HG02885 (cell line): ENCODE results near the gene METTL27.
A peak's percentile ranks its signal among the peaks of the same experiment; 100 is the strongest.
"Not testable (repeated sequence)": the region's sequence is repeated elsewhere in the genome, so short reads cannot be mapped to it uniquely, and the experiment has no call there.

Source experiments
- ATAC-seq: cut with Tn5 transposase; IDR thresholded peaks from one replicate; pipeline ENCODE4 v1.9.1; 2021; ENCODE audit warnings: mild to moderate bottlenecking; ENCODE audit not compliant: unreplicated experiment, poor library complexity

The METTL27 gene

GRCh38 chr7:73842067-73842976, at the start of gene METTL27:
Gene METTL27, minus strand, starts transcription at chr7:73842516. Its CDS starts 376 bp downstream, at chr7:73842140.
- ATAC-seq: peak; percentile 97

GRCh38 chr7:73891178-73891885, 49.0 kb upstream of the METTL27 start:
- no peak for ATAC-seq

- no peak for ATAC-seq
These were observed 48.3 kb upstream of the METTL27 start for GRCh38 chr7:73890555-73891147.

GRCh38 chr7:73888959-73889358, 46.6 kb upstream of the METTL27 start:
- ATAC-seq: no peak

GRCh38 chr7:73887762-73888161, 45.4 kb upstream of the METTL27 start:
- ATAC-seq: no peak

- ATAC-seq: no peak
These were observed 43.9 kb upstream of the METTL27 start for GRCh38 chr7:73885975-73886798.

GRCh38 chr7:73885433-73885974, 43.2 kb upstream of the METTL27 start:
- ATAC-seq: no peak

- not testable (repeated sequence) for ATAC-seq
These were observed 42.6 kb upstream of the METTL27 start for GRCh38 chr7:73884867-73885422.

GRCh38 chr7:73882047-73882402, 39.7 kb upstream of the METTL27 start:
- ATAC-seq: no peak

GRCh38 chr7:73881352-73882046, 39.2 kb upstream of the METTL27 start:
- no peak for ATAC-seq

GRCh38 chr7:73880755-73881328, 38.5 kb upstream of the METTL27 start:
- no peak for ATAC-seq

GRCh38 chr7:73879977-73880681, 37.8 kb upstream of the METTL27 start:
- ATAC-seq: no peak

- no peak for ATAC-seq
These were observed 34.7 kb upstream of the METTL27 start for GRCh38 chr7:73876973-73877372.

GRCh38 chr7:73876361-73876760, 34.0 kb upstream of the METTL27 start:
- no peak for ATAC-seq

- ATAC-seq: no peak
These were observed 30.0 kb upstream of the METTL27 start for GRCh38 chr7:73872056-73872908.

GRCh38 chr7:73871163-73872011, 29.1 kb upstream of the METTL27 start:
- no peak for ATAC-seq
